CD4-positive, alpha-beta T cell treated with Interleukin-17A for 1 hour (primary cell): ENCODE data around the gene GRB10.

ENCODE experiments used
- DNase-seq: peaks from one replicate; pipeline ENCODE4 v3.0.0-alpha.2; 2020

GRB10 gene

DNA sequence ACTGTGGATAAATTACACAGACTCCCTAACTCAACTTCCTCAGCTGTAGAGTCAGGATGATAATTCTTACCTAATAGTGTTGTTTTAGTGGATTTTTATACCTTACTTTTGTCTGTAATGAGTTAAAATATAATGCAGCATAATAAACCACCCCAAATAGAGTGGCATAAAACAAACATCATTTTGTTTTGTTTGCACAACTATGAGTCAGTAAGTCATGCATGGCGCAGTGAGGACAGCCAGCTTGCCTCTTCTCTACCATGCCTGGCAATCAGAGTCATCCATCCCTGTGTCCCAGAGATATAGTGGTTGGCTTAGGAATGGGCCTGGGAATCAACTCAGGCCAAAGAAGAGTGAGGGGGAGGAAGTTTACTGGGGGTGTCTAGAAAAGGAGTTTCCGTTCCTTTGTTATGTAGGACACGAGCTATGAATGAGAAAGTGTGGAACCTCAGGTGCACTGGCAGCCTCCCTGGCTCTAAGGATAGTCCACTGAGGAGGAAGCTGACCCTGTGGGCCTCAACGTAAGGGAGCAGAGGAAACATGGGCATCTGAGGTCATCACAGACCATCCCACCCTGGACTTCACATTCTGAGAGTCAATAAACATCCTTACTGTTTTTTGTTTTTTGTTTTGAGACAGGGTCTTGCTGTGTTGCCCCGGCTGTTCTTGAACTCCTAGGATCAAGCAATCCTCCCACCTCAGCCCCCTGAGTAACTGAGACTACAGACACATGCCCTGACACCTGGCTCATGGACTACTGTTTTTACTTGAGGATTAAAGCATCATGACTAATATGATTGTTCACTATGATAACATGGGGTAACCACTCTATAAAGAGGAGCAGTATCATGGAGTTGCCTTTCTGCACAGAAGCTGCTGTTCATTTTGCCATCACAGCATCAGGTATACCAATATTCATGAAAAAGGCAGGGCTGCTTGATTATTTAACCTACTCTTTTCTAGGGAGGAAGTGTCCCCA lies 21.0 kb upstream of the GRB10 start:
- no peak for DNase-seq

DNA sequence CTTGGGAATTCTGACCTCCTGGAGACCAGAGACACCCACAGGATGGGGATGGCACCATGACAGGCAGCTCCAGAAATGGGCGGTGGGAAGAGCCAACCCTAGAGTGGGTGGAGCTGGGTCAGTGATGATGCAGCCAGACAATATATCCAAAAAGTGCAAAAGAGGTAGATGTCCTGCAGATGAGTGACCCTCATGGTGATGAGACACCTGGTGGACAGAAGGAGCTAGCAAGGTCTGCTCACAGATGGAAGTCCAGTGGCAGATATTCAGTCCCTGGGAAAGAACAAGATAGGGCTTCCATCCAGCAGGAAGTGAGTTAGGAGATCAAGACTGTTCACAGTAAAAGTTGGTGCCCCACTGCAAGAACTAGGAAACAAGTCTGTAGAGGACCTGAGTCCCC lies 19.2 kb upstream of the GRB10 start:
- no peak for DNase-seq

DNA sequence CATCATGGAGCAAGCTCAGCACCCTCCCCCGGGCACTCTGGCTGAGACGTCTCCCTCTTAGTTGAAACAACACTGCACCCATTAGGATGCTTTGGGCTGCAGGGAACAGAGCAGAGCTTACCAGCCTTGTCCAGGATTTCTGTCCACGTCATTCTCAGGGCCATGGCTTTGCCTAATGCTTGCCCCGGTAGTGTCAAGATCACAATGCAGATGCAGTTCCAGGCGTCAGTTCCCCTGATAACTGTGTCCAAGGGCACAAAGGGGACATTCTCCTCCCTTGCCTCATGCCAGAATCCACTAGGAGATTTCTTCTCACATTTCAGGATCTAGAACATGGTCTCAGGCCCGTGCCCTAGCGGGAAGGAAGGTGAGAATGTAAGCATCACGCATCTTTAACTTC lies 17.2 kb upstream of the GRB10 start:
- no peak for DNase-seq

DNA sequence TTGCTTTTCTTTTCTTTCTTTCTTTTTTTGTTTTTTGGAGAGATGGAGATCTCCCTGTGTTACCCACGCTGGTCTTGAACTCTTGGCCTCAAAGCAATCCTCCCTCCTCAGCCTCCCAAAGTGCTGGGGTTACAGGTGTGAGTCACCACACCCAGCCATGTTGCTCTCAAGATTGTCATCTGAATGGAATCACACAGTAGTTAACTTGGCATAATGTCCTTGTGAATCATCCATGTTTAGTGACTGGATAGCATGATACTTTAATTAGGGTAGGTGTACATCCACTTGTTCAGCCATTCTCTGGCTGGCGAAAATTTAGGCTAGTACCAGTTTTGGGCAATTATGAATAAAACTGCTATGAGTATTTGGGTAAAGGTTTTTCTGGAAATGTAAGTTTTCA lies 15.4 kb upstream of the GRB10 start:
- DNase-seq = no peak

DNA sequence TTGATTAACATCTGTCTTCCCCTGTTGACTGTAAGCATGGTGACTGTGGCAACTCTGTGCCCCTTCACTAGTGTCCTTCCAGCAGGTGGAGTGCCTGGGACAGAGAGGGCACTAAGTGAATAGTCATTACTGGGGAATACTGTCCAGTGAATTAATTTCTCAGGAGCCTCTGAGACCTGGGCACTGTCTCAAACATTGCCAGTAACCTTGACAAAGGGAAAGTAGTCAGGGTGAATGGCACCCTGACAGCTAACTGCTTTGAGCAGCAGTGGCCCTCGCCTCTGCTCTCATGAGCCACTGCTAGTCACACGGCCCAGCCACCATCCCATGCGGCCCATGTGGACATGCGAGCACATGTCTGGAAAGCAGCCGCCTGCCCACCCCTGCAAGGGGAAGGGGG lies 13.1 kb upstream of the GRB10 start:
- no peak for DNase-seq

DNA sequence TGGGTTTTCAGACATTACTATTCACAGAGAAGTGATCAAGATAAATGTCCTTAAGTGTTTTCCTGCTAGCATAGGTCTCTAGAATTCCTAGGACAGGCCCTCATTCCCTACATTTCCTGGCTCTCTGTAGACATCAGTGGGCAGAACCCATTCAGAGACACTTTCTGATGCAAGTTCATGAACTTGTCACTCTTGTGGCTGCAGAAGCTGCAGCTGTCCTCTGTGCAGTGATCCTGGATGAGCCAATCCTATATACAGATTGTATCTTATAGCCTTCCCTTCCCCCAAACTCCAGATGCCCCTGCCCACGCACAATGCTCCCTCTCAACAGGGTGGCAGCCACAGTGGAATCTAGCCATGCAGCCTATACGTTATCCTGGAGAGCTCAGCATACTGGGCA lies 12.6 kb upstream of the GRB10 start:
- DNase-seq = no peak

DNA sequence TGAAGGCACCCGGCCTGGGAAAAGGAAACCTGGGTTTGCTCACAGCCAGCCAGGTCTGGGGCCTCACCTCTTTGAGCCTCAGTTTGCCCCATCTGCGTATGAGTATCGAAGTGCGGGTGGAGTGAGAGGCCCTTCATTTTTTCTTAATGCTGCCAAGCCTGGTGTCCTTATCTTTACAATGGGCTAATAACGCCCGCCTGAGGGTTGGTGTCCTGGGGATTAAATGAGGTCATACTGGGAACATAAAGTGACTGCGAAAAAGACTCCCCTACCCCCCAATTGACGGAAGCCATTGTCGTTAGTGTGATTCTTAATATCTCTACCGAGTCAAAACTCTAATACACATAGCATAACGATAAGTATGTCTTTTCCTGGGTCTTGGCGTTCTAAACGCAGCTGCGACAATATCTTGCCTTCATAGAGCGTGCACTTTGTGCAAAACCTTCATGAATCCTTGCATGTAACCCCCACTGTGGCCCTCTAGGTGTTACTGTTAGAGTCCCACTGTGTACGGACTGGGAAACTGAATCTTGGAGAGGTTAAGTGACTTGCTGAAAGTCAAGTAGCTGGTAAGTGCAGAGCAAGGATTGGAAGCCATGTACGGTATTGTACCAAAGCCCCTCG lies 11.4 kb upstream of the GRB10 start:
- no peak for DNase-seq

DNA sequence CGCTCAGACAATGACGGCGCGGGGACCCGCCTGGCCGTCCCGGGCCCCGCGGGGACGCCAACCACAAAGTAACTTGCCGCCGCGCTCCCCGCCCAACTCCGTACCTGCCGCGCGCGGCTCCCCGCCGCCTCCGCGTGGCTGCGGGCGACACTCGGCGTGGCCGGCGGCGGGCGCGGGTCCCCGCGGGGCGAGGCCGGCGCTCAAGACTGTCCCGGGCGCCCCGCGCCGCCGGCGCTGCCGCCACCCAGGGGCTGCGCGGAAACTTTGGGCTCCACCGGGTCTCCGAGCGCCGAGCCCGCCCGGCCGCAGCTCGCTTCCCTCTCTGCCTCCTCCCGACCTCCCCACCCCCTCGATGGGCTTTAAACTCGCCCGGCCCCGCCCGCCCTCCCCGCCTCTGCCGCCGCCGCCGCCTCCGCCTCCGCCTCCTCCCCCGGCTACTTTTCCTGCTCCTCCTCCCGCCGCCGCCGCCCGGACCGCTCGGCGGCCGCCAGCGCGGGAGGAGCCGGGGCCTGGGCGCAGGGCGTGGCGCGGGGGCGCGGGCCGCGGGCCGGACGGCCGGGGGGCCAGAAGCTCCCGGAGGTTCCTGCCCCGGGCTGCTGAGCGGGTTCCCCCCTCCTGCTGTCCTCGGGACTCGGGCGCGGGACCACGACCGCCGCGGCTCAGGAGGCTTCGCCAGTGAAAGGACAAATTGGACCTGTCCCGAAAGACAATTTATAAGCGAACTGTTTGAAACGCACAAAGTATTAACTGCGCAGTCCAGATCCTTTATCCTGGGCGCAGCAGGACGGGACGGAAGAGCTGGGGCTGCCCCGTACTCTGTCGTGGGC lies 10.6 kb upstream of the GRB10 start:
- DNase-seq = peak; percentile 30

DNA sequence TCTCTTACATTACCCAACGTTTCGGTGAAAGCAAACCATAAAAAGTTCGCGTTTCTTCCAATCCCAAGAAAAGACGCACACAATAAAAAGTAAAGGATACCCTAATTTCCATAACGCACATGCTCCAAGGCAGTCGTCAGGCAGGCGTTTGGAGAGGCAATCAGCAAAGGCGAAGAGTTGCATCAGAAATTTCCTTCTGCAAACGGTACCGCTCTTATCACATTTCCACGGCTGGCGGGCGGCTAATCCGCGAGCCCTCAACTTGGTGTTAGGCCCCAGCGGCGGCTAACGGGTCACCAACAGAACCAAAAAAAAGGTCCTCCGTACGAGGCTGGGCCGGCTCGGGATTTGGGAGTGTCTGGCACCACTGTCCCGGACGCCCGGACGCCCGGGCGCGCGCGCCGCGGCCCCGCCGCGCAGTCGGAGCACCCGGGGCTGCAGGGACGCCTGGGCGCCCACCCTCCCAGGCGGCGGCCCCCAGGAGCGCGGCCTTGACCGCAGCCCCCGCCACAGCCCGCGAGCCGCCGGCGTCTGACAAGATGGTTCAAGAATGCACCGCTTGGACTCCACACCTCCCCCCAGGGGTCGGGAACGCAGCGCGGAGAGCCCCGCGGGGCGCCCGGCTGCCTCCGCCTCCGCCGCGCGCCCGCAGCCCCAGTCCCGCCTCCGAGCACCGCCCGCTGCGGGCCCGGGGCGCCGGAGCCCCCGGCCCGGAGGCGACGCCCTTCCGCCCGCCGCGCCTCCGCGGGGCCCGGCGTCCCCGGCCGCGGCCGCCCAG lies 9.8 kb upstream of the GRB10 start:
- peak; percentile 13 for DNase-seq

DNA sequence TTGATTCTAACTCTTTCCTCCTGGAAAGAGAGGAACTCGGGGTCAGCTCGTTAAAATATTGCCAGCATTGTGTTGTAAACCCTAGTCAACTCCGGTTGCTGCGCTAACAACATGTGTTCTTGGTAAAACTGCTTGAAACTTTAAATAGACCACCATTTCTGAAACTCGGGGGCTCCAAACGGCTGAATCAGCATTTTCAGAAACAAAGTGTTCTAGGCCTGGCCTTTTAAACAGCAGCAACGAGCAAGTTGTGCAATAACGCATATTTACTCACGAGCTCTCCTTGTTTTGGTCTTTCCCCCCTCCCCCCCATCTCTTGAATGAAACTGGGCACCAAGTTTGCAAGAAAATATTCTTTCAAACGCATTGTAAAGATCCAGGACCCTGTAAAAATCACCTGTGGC lies 9.2 kb upstream of the GRB10 start:
- DNase-seq = no peak

DNA sequence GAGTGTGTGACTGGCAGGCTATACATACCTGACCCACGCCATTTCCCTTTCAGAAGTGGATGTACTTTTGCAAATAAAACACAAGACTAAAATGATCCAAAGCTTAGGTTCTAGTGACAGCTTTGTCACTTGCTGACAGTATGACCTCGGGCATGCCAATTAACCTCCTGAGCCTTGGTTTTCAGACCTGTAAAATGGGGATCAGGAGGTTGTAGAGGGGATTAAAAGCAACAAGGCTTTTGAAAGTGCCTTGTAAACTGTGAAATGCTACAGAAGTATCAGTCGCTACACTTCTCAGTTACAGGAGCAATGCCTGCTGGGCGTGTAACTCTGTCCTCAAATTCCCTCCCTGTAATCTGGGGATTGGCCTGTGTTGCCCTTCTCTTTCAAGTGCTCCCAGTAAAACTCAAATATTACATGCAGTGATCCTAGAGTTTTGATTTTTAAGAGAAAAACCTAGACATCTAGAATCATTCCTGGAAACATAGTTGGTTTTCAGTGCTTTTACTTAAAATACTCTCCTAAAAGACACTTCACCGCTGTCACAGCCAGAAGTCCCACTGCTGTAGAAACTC lies 8.8 kb upstream of the GRB10 start:
- DNase-seq = no peak

DNA sequence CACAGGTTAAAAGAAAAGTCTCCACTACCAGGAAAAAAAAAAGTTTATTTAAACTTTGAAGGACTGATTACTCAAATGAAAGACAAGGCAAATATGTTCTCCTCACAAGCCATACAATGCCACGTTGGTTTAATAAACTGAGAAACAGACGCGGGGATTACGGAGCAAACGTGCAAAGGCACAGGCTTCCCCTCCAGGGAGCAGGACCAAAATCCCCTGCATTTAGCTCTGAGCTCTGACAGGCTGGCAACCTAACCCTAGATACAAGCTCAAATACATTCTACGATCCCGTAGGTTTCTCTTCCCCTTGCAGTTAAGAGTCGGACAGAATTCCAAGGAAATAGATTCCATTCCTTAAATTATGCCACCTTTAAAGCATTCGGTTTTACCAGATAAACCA lies 7.7 kb upstream of the GRB10 start:
- no peak for DNase-seq

DNA sequence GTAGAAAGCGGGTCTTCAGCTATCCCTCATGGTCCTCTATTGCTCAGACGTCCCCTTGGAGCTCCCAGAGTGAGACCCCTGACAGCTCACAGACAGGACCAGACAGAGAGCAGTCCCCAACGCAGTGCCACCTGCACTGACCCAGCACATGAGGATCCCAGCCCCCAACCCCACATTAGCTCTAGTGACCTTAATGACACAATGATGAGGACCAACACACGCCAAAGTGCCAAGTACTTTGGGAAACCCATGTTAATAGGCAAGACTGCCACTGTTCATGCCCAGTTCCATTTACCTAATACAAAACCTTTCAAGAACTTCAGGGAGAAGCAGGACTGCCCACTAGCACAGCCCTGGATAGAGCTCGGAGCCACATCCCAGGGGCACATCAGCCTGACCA lies 5.7 kb upstream of the GRB10 start:
- no peak for DNase-seq

DNA sequence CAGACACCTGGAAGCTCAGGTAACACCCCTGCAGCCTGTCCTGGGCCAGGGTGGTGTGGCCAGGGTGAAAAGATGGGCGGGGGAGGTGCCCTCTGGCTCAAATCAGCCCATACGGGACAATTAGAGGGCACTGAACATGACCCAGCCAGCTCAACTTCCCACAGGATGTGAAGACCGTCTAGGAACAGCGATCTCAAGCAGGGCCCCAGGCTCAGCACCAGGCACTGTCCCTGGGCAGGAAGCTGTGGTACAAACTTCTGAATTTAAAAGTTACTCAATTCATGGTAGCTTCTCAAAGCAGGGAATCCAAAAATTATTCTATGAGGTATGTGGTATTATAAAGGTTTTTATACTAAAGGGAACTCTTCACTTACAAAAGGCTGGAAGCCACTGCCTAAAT lies 5.1 kb upstream of the GRB10 start:
- no peak for DNase-seq

DNA sequence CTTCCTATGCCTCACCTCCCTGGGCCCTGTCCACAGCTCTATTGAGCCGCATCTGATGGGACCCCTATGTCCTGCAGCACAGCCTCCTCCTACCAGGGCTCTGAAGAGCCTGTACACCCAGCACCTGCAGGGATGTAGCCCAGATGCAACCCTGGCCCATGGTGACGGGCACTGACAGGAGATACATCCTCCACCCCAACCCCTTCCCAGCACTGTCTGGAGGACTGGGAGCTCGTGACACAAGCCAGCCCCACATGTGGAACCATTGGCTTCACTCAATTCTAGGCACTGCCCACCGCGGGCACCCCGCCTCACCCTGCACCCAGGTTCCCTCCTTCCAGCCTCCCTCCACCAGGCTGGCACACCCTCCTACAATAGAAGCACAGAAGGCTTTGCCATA lies 2.6 kb upstream of the GRB10 start:
- DNase-seq = no peak

DNA sequence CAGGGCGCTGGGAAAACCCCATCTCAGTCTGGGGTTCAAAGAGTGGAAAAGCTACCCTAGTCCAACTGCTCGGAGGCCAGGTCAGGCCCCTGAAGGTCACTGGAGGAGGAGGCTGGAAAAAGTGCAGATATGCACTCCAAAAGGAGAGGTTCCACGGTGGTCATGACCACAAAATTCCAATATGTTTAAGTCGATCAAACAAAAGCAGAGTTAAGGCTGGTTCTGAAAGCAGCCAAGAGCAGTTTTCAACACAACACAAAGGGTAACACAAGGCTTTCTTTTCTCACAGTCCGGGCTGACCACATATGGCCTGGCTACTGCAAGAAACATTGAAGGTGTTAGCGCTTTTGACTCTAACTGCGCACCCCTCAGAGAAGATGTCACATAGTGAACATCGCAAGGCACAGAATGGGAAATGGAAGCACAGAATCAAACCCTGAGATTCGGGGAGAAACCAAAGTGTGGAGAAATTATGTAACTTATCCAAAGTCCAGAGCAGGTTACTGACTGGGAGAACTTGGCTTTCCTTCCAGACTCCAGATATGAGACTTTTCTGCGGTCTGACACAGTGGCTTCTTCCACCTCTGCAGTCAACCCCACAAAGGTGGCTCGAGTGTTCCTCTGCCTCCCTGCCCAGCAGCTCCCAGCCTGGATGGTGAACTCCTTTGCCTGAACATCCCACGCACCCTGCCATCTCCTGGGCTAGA lies 1.3 kb upstream of the GRB10 start:
- no peak for DNase-seq

DNA sequence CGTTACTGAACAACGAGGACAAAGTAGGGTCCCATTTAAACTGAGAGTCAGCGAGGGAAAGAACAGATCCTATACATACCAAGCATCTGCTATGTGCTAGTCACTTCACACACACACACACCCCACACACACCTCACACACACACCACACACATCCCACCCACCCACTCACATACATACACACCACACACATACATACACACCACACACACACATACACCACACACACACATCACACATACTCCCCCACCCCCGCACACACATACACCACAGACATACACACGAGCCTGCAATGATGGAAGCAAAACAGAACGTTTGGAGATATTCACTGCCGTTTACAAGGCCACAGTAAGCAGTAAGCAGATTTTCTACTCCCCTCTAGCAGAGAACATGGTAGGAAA lies 607 bp upstream of the GRB10 start:
- DNase-seq = no peak

DNA sequence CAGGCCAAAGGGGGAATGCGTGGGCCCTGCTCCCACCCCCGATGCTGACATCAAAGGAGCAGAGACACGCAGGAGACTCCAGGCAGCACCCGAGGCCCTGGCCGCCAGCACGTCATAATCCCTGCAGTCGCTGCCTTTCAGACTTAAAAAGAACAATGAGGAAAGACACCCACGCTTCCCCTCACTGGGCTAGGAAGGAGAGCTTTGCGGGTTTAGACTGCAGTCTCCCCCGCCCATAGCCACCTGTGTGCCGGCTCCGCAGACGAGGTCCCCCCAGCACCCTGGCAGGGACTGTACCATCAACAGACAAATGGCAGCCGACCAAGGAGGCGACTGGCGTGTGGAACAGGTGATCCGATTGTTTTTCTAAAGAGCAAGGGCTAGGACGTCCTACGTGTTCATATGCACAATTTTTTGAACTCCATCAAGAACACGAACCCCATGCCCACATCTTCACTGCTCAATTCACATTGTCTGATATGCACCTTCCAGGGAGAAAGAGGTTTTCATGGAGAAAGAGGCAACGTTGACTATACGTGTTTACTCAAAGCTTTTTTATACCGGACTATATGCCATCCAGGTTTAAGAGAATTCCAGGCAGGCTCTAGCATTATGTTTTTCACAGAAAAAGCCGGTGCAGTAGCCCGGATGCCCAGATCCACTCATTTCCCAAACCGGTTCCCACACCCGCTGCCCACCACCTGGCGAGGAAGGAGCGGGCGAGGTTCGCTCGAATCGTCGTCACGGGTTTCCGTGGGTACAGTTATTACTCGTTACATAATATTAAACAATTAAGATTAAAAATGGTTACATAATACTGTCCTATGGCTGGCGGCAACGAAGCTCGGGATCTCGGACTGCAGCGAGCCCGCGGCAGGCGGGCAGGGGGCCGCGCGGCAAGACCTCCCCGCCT lies 1.1 kb downstream of the GRB10 start:
- peak; percentile 21 for DNase-seq

DNA sequence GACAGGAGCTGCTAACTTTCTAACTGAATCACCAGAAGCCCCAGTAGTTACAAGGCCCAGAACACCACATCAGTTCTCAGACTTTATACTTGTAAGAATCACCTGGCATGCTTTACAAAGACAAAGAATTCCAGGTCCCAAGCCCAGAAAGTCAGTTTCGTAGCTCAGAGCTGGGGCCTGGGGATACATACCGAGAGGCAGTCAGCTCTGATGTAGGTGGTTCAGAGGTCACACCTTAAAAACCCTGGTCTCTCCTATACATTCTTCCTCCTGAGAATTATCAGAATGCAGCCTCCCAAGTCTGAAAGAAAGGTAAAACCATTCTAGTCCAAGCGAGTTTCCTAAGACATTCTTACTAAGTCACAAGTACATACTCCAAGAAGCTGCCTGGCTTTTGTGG lies 2.3 kb downstream of the GRB10 start:
- no peak for DNase-seq

DNA sequence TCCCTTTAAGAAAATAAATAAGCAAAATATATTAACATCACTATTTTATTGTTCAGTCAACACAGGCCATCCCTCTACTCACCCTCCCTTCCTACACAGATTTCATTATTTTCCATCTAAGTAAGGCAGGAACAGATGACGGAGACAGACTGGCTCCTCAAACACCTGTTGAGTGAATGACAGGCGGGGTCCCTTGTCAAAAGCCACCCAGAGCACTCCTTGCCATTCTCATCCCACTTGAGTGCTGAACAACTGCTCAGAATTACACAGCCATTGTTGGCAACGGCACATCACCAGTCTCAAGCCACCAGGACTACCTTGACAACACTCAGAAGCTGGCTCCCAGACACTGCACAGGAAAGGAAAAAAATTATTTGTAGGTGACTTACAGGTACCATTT lies 3.3 kb downstream of the GRB10 start:
- DNase-seq = no peak

DNA sequence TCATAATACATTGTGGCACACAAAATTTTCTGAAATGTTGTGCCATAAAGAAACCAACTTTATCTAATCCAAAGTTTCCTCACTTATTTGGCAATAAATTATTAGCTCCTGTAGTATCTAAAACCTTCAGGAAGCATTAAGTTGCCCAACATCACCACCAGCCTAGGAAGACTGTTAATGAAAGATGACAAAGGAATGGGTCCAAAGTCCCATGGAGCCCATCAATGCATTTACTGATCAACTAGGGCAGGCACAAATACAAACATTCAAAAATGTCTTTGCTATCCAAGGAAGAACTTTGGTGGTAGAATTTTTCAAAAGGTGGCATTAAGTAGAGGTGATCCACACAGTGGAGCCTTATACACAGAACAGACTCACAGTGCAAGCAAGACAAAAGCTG lies 4.5 kb downstream of the GRB10 start:
- DNase-seq = no peak
